Spleen (tissue), 7 donors: ENCODE results near the gene BTBD18.

Experiments
- CTCF ChIP-seq, 11 experiments: fragments of 200-600 bp in 7 of 11; fragments of 450-650 bp in 4 of 11; sonication (generic) in 4 of 11; IDR thresholded peaks in 8 of 11; conservative IDR thresholded peaks in 3 of 11; 1 replicate in 7 of 11; 2 replicates in 4 of 11; pipeline versions ENCODE4 v1.4.0 to v1.8.0; 2016 to 2021; ENCODE audit warnings: antibody characterized with exemption in 11 of 11, inconsistent platforms in 4 of 11, mild to moderate bottlenecking in 1 of 11
- POLR2A ChIP-seq, 3 donors: fragments of 450-650 bp; IDR thresholded peaks; one replicate each; pipeline ENCODE4 v1.5.1; 2017; ENCODE audit warnings: antibody characterized with exemption in 3 of 3, mild to moderate bottlenecking in 1 of 3
- donor health status: DM: no; HTN: no; CAD: no; lungs with moderate emphysema.
- donor health status: DM: no; HTN: no; CAD: no.
- donor health status: DM: no; HTN: no; CAD: no.

DNA sequence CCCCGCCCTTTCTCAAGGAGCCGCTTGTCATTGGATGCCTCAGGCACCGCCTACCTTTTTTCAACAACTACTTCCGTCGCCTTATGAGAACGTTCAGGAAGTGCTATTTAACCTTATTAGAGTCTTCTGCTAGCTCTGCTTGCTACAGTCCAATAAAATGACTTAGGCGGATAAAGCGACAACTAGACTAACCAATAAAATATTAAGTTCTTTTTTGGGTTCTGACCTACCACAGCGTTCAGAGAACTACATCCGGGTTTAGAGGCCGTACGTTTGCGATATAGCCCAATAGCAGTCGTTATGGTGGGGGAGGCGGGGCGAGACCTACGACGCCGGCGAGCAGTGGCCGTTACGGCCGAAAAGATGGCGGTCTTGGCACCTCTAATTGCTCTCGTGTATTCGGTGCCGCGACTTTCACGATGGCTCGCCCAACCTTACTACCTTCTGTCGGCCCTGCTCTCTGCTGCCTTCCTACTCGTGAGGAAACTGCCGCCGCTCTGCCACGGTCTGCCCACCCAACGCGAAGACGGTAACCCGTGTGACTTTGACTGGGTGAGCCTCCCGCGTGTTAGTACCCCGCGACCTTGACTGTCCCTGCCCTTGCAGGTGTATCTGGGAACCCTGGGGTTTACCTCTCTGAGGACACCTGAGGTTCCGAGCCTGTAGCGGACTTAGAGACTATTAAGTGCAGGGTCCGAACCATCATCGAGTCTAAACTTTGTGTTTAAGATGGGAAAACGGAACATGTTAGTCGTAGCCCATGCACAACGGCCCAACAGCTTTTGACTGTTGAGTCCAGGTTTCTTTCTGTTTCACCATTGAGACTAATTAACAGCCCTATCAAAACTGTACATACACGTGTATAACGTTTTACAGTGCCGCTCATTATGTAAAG is 39.1 kb downstream of the BTBD18 start, which contains the start of gene TMX2:
- TF ChIP-seq CTCF (IDR thresholded peaks at IDR 0.05 in 8 of 11, conservative IDR thresholded peaks at IDR 0.05 in 3 of 11) (peak in 3 of 11 experiments; percentile 8 to 26 (median 12)), POLR2A (IDR thresholded peaks at IDR 0.05) (no peak)
